Measurements from ENCODE around the gene GRPEL1. TPM values are rescaled to one million over a fixed set of nuclear protein-coding genes. Genes with fewer than 3 reads are reported as not detected.

Gene GRPEL1
- total RNA-seq, 2 donors from 2014 or later, result 26.7 to 40.1 TPM

DNA sequence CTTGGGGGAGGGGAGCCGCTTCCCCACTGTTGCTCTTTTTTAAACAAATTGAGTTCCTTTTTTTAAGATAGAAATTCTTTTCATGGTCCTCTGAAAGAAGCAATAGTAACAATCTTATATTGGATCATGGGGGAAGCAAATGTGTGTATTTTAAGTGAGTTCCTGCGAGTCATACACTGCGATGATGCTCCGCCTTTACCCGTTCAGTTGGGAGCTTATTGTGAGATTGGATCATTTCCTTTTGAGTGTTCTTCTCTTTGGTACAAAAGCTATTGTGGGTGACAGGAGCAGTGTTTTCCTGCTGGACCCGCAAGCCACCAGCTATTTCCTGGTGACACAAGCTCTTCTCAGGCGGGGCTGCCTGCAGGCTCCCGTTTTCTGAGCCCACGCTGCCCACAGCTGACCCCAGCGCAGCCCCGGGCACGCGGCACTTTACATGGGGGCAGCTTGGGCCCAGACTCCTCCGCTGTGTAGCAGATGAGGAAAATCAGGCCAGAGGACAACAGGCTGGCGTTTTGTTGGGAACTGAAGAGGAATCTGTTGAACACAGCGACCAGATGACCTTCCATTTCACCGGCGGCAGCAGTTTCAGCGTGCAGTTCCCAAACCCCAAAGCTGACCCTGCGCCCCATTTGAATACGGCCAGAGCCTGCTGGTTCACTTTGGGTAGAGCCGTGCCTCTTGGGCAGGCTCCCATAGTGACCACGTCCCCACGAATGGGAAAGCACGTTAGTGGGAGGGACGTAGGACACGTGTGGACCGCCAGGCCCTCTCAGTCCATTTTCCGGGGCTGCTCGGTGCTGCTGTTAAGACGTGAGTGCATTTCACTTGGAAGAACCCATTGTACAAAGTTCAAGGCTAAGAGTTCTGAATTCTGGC is 12.5 kb downstream of the GRPEL1 start:
- Histone ChIP-seq H3K27me3 (replicated peaks; ENCODE audit: insufficient read depth) (no peaks in the 10 kb centered on the region), H3K27ac (no peak overlapping the region), H3K4me1 (ENCODE audit: control insufficient read depth in 1 of 2, low read depth in 2 of 2) (peaks cover 0 to 14% of the 10 kb centered on the region in 2 donors), H3K9me3 (no peaks in the 10 kb centered on the region), H3K36me3 (peaks cover 49% of the 10 kb centered on the region), H3K4me3 (no peak overlapping the region)
- ATAC-seq (ENCODE audit: insufficient number of reproducible peaks, low FRiP score, low read depth) (no peak), DNase-seq (ENCODE audit: low spot score) (no peak)
- TF ChIP-seq CTCF (IDR thresholded peaks at IDR 0.05), result no peak

DNA sequence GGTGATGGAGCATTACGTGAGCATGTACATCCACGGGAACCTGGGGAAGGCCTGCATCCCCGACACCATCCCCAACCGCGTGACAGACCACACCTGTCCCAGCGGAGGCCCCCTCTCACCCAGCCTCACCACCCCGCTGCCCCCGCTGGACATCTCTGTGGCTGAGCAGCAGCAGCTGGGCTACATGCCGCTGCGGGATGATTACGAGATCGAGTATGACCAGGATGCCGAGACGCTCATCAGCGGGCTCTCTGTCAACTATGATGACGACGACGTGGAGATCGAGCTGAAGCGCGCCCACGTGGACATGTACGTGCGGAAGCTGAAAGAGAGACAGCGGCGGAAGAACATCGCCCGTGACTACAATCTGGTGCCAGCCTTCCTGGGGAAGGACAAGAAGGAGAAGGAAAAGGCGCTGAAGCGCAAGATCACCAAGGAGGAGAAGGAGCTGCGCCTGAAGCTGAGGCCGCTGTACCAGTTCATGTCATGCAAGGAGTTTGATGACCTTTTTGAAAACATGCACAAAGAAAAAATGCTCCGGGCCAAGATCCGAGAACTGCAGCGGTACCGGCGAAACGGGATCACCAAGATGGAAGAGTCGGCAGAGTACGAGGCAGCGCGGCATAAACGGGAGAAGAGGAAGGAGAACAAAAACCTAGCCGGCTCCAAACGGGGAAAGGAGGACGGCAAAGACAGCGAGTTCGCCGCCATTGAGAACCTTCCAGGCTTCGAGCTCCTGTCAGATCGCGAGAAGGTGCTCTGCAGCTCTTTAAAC is 13.6 kb downstream of the GRPEL1 start:
- TF ChIP-seq CTCF (IDR thresholded peaks at IDR 0.05), result no peak
- Histone ChIP-seq H3K36me3 (peaks cover 40% of the 10 kb centered on the region), H3K27ac (no peak overlapping the region), H3K4me3 (no peak overlapping the region), H3K4me1 (ENCODE audit: control insufficient read depth in 1 of 2, low read depth in 2 of 2) (peaks cover 0 to 14% of the 10 kb centered on the region in 2 donors), H3K27me3 (replicated peaks; ENCODE audit: insufficient read depth) (no peaks in the 10 kb centered on the region), H3K9me3 (no peaks in the 10 kb centered on the region)
- DNase-seq (ENCODE audit: low spot score) (no peak), ATAC-seq (ENCODE audit: insufficient number of reproducible peaks, low FRiP score, low read depth) (no peak)

- Histone ChIP-seq H3K4me3 (no peak overlapping the region), H3K27ac (no peak overlapping the region), H3K4me1 (ENCODE audit: control insufficient read depth in 1 of 2, low read depth in 2 of 2) (peaks cover 0 to 14% of the 10 kb centered on the region in 2 donors), H3K36me3 (peaks cover 32% of the 10 kb centered on the region), H3K27me3 (replicated peaks; ENCODE audit: insufficient read depth) (no peaks in the 10 kb centered on the region), H3K9me3 (no peaks in the 10 kb centered on the region)
- no peak for TF ChIP-seq CTCF (IDR thresholded peaks at IDR 0.05)
- ATAC-seq (ENCODE audit: insufficient number of reproducible peaks, low FRiP score, low read depth) (no peak), DNase-seq (ENCODE audit: low spot score) (no peak)
Measured at GRCh38 chr4:7052923-7053715, 14.7 kb downstream of the GRPEL1 start.

DNA sequence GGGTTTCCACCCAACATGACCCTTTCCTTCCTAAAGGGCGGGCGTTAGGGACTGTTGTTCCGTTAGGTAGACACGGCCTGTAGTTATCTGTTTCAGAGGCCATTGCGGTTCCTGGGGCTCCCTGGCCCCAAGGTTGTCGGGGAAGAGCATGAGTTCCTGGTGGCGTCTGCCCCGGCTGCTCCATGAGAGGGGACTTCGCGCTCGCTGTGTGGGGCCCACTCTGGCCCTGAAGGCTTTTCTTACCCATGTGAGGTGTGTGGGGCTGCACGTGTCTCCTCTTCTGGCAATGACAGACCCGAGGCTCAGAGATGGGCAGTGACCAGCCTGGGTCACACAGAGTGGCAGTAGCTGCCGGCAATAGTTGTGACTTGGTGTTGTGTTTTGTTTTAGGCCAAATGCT is 15.6 kb downstream of the GRPEL1 start:
- peaks cover 0 to 19% of the 10 kb centered on the region in 2 donors for H3K4me1 ChIP-seq (ENCODE audit: control insufficient read depth in 1 of 2, low read depth in 2 of 2)
- no peak overlapping the region for H3K27ac ChIP-seq
- H3K9me3 ChIP-seq, result no peaks in the 10 kb centered on the region
- ATAC-seq (ENCODE audit: insufficient number of reproducible peaks, low FRiP score, low read depth) (no peak), DNase-seq (ENCODE audit: low spot score) (no peak)
- no peaks in the 10 kb centered on the region for H3K27me3 ChIP-seq (replicated peaks; ENCODE audit: insufficient read depth)
- no peak for TF ChIP-seq CTCF (IDR thresholded peaks at IDR 0.05)
- no peak overlapping the region for H3K4me3 ChIP-seq
- H3K36me3 ChIP-seq, result peaks cover 29% of the 10 kb centered on the region
